OCI-LY1 (cell line): Measurements from ENCODE around the gene RUNX1.
"Not testable (repeated sequence)": the region's sequence is repeated elsewhere in the genome, so short reads cannot be mapped to it uniquely, and the experiment has no call there.

Experiments used
- H2AFZ ChIP-seq: fragments of 200-600 bp; sonication (generic), shearing (Covaris generic); 2 replicates; pipeline ENCODE4 v1.6.0; 2014; ENCODE audit warnings: antibody characterized with exemption, mild to moderate bottlenecking, low read length
- H3F3A ChIP-seq: fragments of 200-600 bp; sonication (generic), shearing (Covaris generic); 2 replicates; pipeline ENCODE4 v1.6.0; 2014; ENCODE audit warnings: mild to moderate bottlenecking, antibody characterized with exemption, low read length, moderate library complexity; ENCODE audit not compliant: insufficient read depth
- H3K27ac ChIP-seq: fragments of 200-600 bp; sonication (generic); 2 replicates; pipeline ENCODE4 v1.5.1; 2014; ENCODE audit warnings: low read length, mixed run types, mild to moderate bottlenecking, low read depth; ENCODE audit not compliant: poor library complexity, severe bottlenecking
- H3K27me3 ChIP-seq: fragments of 200-600 bp; sonication (generic); 2 replicates; pipeline ENCODE4 v1.6.0; 2014; ENCODE audit warnings: antibody characterized with exemption, mild to moderate bottlenecking, low read length, moderate library complexity; ENCODE audit not compliant: insufficient read depth
- H3K36me3 ChIP-seq: fragments of 200-600 bp; sonication (generic); 2 replicates; pipeline ENCODE4 v1.6.1; 2014; ENCODE audit warnings: mild to moderate bottlenecking, antibody characterized with exemption, low read length, moderate library complexity, mixed read lengths; ENCODE audit not compliant: insufficient read depth
- H3K4me1 ChIP-seq: fragments of 200-600 bp; sonication (generic); 2 replicates; pipeline ENCODE4 v1.5.1; 2014; ENCODE audit warnings: mild to moderate bottlenecking, low read length, moderate library complexity; ENCODE audit not compliant: insufficient read depth, severe bottlenecking
- H3K4me2 ChIP-seq: fragments of 200-600 bp; sonication (generic), shearing (Covaris generic); 2 replicates; pipeline ENCODE4 v1.6.1; 2014; ENCODE audit warnings: low read length
- H3K4me3 ChIP-seq: fragments of 200-600 bp; sonication (generic); 2 replicates; pipeline ENCODE4 v1.5.1; 2014; ENCODE audit warnings: low read length, low read depth, mild to moderate bottlenecking, mixed read lengths; ENCODE audit not compliant: poor library complexity, severe bottlenecking
- H3K79me2 ChIP-seq: fragments of 200-600 bp; shearing (Covaris generic); 2 replicates; pipeline ENCODE4 v1.6.1; 2016; ENCODE audit warnings: mixed run types, low read length, mixed read lengths; ENCODE audit not compliant: insufficient read depth
- H3K9ac ChIP-seq: fragments of 200-600 bp; sonication (generic), shearing (Covaris generic); 2 replicates; pipeline ENCODE4 v1.6.1; 2014; ENCODE audit warnings: mild to moderate bottlenecking, low read length, mixed read lengths
- H3K9me2 ChIP-seq: fragments of 200-600 bp; sonication (generic), shearing (Covaris generic); 2 replicates; pipeline ENCODE4 v1.6.1; 2014; ENCODE audit warnings: low read depth, mild to moderate bottlenecking, low read length, mixed read lengths
- H3K9me3 ChIP-seq: fragments of 200-600 bp; shearing (Covaris generic); 2 replicates; pipeline ENCODE4 v1.6.1; 2014; ENCODE audit warnings: low read length, mixed read lengths
- H4K20me1 ChIP-seq: fragments of 200-600 bp; sonication (generic), shearing (Covaris generic); 2 replicates; pipeline ENCODE4 v1.6.0; 2016; ENCODE audit warnings: mild to moderate bottlenecking, low read length; ENCODE audit not compliant: insufficient read depth
- CTCF ChIP-seq: fragments of 200-600 bp; sonication (generic), shearing (Covaris generic); IDR thresholded peaks from 2 replicates; pipeline ENCODE4 v1.5.1; 2017; ENCODE audit warnings: mild to moderate bottlenecking, antibody characterized with exemption, low read length, moderate library complexity, mixed read lengths
- EZH2 ChIP-seq: fragments of 200-600 bp; sonication (generic), shearing (Covaris generic); IDR thresholded peaks from 2 replicates; pipeline ENCODE4 v1.8.0; 2017; ENCODE audit warnings: borderline replicate concordance, mixed run types, mild to moderate bottlenecking, antibody characterized with exemption, low read length, moderate library complexity, mixed read lengths

The RUNX1 gene

GRCh38 chr21:34994766-34995631, 54.1 kb downstream of the RUNX1 start:
- H3K9ac ChIP-seq: no peak overlapping the region
- no peaks in the 10 kb centered on the region for H4K20me1 ChIP-seq
- H3K27me3 ChIP-seq: no peaks in the 10 kb centered on the region
- no peak overlapping the region for H3K4me3 ChIP-seq
- H3K36me3 ChIP-seq: peaks cover 12% of the 10 kb centered on the region; the same call in 1 of the 2 replicates
- TF ChIP-seq EZH2: no peak
- TF ChIP-seq CTCF: no peak
- no peak overlapping the region for H3K27ac ChIP-seq
- H3F3A ChIP-seq: no peaks in the 10 kb centered on the region
- H3K79me2 ChIP-seq: peaks cover 13% of the 10 kb centered on the region
- no peak overlapping the region for H3K4me2 ChIP-seq
- H3K4me1 ChIP-seq: no peaks in the 10 kb centered on the region
- H2AFZ ChIP-seq: no peak overlapping the region
- H3K9me2 ChIP-seq: no peaks in the 10 kb centered on the region
- no peaks in the 10 kb centered on the region for H3K9me3 ChIP-seq

- H3K9me2 ChIP-seq, H3K4me2 ChIP-seq, H3K27me3 ChIP-seq, H3K27ac ChIP-seq, H3K4me1 ChIP-seq, H4K20me1 ChIP-seq, H3F3A ChIP-seq, H3K4me3 ChIP-seq, H2AFZ ChIP-seq, H3K9ac ChIP-seq, H3K9me3 ChIP-seq: not testable (repeated sequence)
- Histone ChIP-seq H3K36me3 (peaks cover 12% of the 10 kb centered on the region; the same call in 1 of the 2 replicates), H3K79me2 (peaks cover 11% of the 10 kb centered on the region)
These were observed 55.6 kb downstream of the RUNX1 start for GRCh38 chr21:34993521-34993921.

- no peaks in the 10 kb centered on the region for H4K20me1 ChIP-seq
- H3K9ac ChIP-seq: no peak overlapping the region
- peaks cover 16% of the 10 kb centered on the region; the same call in 1 of the 2 replicates for H3K36me3 ChIP-seq
- no peak overlapping the region for H3K27ac ChIP-seq
- no peaks in the 10 kb centered on the region for H3K9me2 ChIP-seq
- no peak overlapping the region for H2AFZ ChIP-seq
- H3K4me3 ChIP-seq: no peak overlapping the region
- H3K9me3 ChIP-seq: no peaks in the 10 kb centered on the region
- H3K4me1 ChIP-seq: peaks cover 9% of the 10 kb centered on the region
- no peaks in the 10 kb centered on the region for H3K27me3 ChIP-seq
- H3K4me2 ChIP-seq: no peak overlapping the region
- H3F3A ChIP-seq: no peaks in the 10 kb centered on the region
- no peak for TF ChIP-seq EZH2
- TF ChIP-seq CTCF: no peak
- peaks cover 11% of the 10 kb centered on the region for H3K79me2 ChIP-seq
These were observed 56.2 kb downstream of the RUNX1 start for GRCh38 chr21:34992736-34993398.
